DOHH2 (cell line): ENCODE data around the gene AREG.

Source experiments
- H3F3A ChIP-seq: fragments of 200-600 bp; sonication (generic), shearing (Covaris generic); 2 replicates; pipeline ENCODE4 v1.6.0; 2016; ENCODE audit warnings: antibody characterized with exemption, mild to moderate bottlenecking; ENCODE audit not compliant: control insufficient read depth, insufficient read depth
- H3K27ac ChIP-seq: fragments of 200-600 bp; sonication (generic); 2 replicates; pipeline ENCODE4 v1.5.1; 2014; ENCODE audit warnings: low read depth, mild to moderate bottlenecking, low read length, moderate library complexity
- H3K27me3 ChIP-seq: fragments of 200-600 bp; sonication (generic); 2 replicates; pipeline ENCODE4 v1.6.1; 2014; ENCODE audit warnings: mild to moderate bottlenecking, low read length, mixed read lengths; ENCODE audit not compliant: control insufficient read depth
- H3K36me3 ChIP-seq: fragments of 200-600 bp; sonication (generic); 2 replicates; pipeline ENCODE4 v1.6.1; 2014; ENCODE audit warnings: mild to moderate bottlenecking, low read length, moderate library complexity, mixed read lengths; ENCODE audit not compliant: control insufficient read depth
- H3K4me1 ChIP-seq: fragments of 200-600 bp; sonication (generic); 2 replicates; pipeline ENCODE4 v1.6.1; 2014; ENCODE audit warnings: mild to moderate bottlenecking, low read length, mixed read lengths; ENCODE audit not compliant: control insufficient read depth
- H3K4me2 ChIP-seq: fragments of 200-600 bp; sonication (generic); 2 replicates; pipeline ENCODE4 v1.6.0; 2014; ENCODE audit warnings: mild to moderate bottlenecking, low read length, moderate library complexity
- H3K4me3 ChIP-seq: fragments of 200-600 bp; sonication (generic); 2 replicates; pipeline ENCODE4 v1.5.1; 2014; ENCODE audit warnings: mild to moderate bottlenecking, low read length, mixed read lengths
- H3K79me2 ChIP-seq: fragments of 200-600 bp; sonication (generic); 2 replicates; pipeline ENCODE4 v1.6.1; 2014; ENCODE audit warnings: mild to moderate bottlenecking, low read length, mixed read lengths; ENCODE audit not compliant: control insufficient read depth
- H3K9me2 ChIP-seq: fragments of 200-600 bp; sonication (generic); replicated peaks from 2 replicates; pipeline ENCODE4 v1.6.1; 2014; ENCODE audit warnings: mild to moderate bottlenecking, low read length, mixed read lengths; ENCODE audit not compliant: control insufficient read depth
- H3K9me3 ChIP-seq: fragments of 200-600 bp; sonication (generic); 2 replicates; pipeline ENCODE4 v1.6.1; 2014; ENCODE audit warnings: antibody characterized with exemption, low read length, mixed read lengths; ENCODE audit not compliant: control insufficient read depth, insufficient read depth
- H4K20me1 ChIP-seq: fragments of 200-600 bp; sonication (generic); 2 replicates; pipeline ENCODE4 v1.6.0; 2014; ENCODE audit warnings: low read depth, mild to moderate bottlenecking, antibody characterized with exemption, low read length, moderate library complexity; ENCODE audit not compliant: control insufficient read depth, insufficient read depth
- EZH2phosphoT487 ChIP-seq: fragments of 200-600 bp; sonication (generic); IDR thresholded peaks from 2 replicates; pipeline ENCODE4 v1.6.1; 2017; ENCODE audit warnings: borderline replicate concordance, mild to moderate bottlenecking, antibody characterized with exemption, low read length, moderate library complexity, mixed read lengths
- TF ChIP-seq, protein P1 (sequence below): fragments of 200-600 bp; sonication (generic); IDR thresholded peaks from one replicate; pipeline ENCODE4 v1.5.1; 2014; ENCODE audit warnings: antibody characterized with exemption, mild to moderate bottlenecking, low read depth, low read length; ENCODE audit not compliant: poor library complexity, severe bottlenecking

The AREG gene

DNA sequence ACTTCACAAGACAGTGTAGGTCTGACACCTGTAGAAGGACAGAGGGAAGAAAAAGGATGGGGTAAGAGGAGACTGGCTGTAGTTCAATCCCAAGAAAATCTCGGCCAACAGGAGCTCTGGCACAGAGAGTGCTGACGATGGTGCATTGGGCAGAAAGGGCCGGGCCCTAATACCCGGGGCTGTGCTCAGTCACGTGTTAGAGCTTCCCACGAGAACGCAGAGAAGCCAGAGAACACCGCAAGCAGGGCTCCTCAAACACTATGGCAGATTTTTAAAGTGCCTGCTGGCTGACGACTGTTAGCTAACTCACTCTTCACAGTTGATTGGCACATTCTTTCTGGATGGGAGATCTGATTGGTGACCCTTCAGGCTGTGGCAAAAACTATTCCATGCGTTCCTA, 44.5 kb upstream of the AREG start:
- H3K27me3 ChIP-seq = no peaks in the 10 kb centered on the region
- H3K36me3 ChIP-seq = no peaks in the 10 kb centered on the region
- H3K4me3 ChIP-seq = no peak overlapping the region
- TF ChIP-seq EZH2phosphoT487 = no peak
- TF ChIP-seq, protein P1, sequence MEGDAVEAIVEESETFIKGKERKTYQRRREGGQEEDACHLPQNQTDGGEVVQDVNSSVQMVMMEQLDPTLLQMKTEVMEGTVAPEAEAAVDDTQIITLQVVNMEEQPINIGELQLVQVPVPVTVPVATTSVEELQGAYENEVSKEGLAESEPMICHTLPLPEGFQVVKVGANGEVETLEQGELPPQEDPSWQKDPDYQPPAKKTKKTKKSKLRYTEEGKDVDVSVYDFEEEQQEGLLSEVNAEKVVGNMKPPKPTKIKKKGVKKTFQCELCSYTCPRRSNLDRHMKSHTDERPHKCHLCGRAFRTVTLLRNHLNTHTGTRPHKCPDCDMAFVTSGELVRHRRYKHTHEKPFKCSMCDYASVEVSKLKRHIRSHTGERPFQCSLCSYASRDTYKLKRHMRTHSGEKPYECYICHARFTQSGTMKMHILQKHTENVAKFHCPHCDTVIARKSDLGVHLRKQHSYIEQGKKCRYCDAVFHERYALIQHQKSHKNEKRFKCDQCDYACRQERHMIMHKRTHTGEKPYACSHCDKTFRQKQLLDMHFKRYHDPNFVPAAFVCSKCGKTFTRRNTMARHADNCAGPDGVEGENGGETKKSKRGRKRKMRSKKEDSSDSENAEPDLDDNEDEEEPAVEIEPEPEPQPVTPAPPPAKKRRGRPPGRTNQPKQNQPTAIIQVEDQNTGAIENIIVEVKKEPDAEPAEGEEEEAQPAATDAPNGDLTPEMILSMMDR = no peak
- H3K79me2 ChIP-seq = no peaks in the 10 kb centered on the region
- no peaks in the 10 kb centered on the region for H3K9me3 ChIP-seq
- H3K4me1 ChIP-seq = peaks cover 18% of the 10 kb centered on the region
- H4K20me1 ChIP-seq = no peaks in the 10 kb centered on the region
- H3K9me2 ChIP-seq = no peaks in the 10 kb centered on the region
- no peaks in the 10 kb centered on the region for H3F3A ChIP-seq
- H3K4me2 ChIP-seq = no peak overlapping the region
- H3K27ac ChIP-seq = no peak overlapping the region

DNA sequence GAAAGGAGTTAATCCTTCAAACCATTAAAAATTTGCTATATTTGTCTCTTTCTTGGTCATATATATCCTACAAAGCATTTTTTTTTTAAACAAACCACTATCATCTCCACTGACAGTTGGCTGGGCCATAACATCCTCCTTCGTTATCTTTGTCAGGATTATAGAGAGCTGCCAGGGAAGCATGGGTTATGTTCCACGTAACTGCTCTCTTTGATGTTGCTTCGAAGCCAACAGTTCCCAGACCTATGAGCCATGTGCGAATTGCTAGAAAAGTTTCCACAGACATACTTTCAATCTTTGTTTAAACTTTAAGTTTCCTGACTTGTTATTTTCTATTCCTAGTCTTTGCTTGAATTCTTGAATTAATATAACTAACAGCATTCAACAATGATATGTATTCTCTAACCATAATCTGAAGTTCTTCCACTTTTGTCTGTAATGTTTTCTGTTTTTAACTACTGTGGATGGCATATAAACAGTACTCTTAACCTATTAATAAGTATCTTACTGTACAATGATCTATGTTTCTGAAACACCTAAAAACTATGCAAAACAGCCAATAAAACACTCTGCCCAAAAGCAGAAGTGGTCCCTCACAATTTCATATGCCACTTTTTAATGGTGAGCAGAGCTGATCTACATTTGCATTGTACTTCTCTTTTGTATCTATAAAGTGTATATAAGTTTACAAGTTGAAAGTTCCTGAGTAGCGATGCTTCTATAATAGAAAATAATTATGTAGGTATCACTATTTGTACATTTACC, 42.1 kb upstream of the AREG start:
- TF ChIP-seq EZH2phosphoT487 = no peak
- TF ChIP-seq, protein P1 = no peak
- Histone ChIP-seq H3F3A (no peaks in the 10 kb centered on the region), H3K79me2 (no peaks in the 10 kb centered on the region), H3K36me3 (no peaks in the 10 kb centered on the region), H3K27ac (no peak overlapping the region; the same call in 1 of the 2 replicates), H3K4me1 (peaks cover 16% of the 10 kb centered on the region), H3K4me2 (peak overlapping the region; percentile 25), H3K4me3 (peak overlapping the region; percentile 5), H3K9me2 (no peaks in the 10 kb centered on the region), H3K9me3 (no peaks in the 10 kb centered on the region), H4K20me1 (no peaks in the 10 kb centered on the region), H3K27me3 (no peaks in the 10 kb centered on the region)

DNA sequence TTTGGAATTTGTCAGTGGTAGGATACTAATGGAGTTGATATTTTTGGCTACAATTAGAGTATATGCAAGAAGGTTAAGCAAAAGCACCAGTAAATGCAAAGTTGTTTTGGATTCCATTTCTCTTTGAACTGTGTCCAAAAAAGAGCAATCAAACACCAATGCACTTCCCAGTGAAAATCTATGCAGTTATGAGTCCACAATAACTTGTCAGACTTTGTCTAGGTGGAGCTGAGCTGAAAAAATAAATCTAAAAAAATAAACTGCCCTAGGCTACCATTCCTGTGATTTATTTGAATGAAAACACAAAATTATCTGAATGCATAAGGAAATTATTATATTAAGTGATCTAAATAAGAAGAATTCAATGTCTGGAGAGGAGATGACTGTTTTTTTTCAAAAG, 37.0 kb upstream of the AREG start:
- H3K4me2 ChIP-seq = no peak overlapping the region
- no peaks in the 10 kb centered on the region for H4K20me1 ChIP-seq
- no peaks in the 10 kb centered on the region for H3K27me3 ChIP-seq
- H3K27ac ChIP-seq = no peak overlapping the region
- no peaks in the 10 kb centered on the region for H3K36me3 ChIP-seq
- TF ChIP-seq, protein P1 = no peak
- no peak for TF ChIP-seq EZH2phosphoT487
- no peaks in the 10 kb centered on the region for H3K9me2 ChIP-seq
- H3F3A ChIP-seq = no peaks in the 10 kb centered on the region
- H3K4me3 ChIP-seq = no peak overlapping the region
- H3K4me1 ChIP-seq = peaks cover 8% of the 10 kb centered on the region
- H3K9me3 ChIP-seq = no peaks in the 10 kb centered on the region
- no peaks in the 10 kb centered on the region for H3K79me2 ChIP-seq
